ENCODE results near the gene WDR87.

WDR87 gene

DNA sequence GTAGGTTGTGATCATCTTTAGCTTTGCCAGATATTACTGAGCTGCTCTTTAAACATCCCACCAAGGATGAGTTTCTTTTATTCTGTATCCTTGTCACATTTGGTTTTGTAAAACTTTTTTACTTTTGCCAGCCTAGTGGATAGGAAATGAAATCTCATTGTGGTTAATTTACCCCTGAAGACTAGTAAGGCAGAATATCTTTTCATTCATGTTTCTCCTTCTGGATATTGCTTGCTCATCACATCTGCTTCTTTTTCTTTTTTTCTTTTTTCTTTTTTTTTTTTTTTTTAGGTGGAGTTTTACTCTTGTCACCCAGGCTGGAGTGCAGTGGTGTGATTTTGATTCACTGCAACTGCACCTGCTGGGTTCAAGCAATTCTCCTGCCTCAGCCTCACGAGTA is 32.0 kb upstream of the WDR87 start:
- Histone ChIP-seq H3K27ac (replicated peaks) (no peak overlapping the region), H3K27me3 (ENCODE audit: insufficient read depth, poor library complexity, severe bottlenecking) (no peaks in the 10 kb centered on the region), H3K4me3 (replicated peaks; ENCODE audit: insufficient read depth, low read length) (no peak overlapping the region)
- no peak for DNase-seq (ENCODE audit: low read depth in 1 of 2, low spot score in 1 of 2)
- TF ChIP-seq, protein P1, sequence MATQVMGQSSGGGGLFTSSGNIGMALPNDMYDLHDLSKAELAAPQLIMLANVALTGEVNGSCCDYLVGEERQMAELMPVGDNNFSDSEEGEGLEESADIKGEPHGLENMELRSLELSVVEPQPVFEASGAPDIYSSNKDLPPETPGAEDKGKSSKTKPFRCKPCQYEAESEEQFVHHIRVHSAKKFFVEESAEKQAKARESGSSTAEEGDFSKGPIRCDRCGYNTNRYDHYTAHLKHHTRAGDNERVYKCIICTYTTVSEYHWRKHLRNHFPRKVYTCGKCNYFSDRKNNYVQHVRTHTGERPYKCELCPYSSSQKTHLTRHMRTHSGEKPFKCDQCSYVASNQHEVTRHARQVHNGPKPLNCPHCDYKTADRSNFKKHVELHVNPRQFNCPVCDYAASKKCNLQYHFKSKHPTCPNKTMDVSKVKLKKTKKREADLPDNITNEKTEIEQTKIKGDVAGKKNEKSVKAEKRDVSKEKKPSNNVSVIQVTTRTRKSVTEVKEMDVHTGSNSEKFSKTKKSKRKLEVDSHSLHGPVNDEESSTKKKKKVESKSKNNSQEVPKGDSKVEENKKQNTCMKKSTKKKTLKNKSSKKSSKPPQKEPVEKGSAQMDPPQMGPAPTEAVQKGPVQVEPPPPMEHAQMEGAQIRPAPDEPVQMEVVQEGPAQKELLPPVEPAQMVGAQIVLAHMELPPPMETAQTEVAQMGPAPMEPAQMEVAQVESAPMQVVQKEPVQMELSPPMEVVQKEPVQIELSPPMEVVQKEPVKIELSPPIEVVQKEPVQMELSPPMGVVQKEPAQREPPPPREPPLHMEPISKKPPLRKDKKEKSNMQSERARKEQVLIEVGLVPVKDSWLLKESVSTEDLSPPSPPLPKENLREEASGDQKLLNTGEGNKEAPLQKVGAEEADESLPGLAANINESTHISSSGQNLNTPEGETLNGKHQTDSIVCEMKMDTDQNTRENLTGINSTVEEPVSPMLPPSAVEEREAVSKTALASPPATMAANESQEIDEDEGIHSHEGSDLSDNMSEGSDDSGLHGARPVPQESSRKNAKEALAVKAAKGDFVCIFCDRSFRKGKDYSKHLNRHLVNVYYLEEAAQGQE (IDR thresholded peaks at IDR 0.05; ENCODE audit: insufficient replicate concordance, low read depth) = no peak
- TF ChIP-seq, protein P2, sequence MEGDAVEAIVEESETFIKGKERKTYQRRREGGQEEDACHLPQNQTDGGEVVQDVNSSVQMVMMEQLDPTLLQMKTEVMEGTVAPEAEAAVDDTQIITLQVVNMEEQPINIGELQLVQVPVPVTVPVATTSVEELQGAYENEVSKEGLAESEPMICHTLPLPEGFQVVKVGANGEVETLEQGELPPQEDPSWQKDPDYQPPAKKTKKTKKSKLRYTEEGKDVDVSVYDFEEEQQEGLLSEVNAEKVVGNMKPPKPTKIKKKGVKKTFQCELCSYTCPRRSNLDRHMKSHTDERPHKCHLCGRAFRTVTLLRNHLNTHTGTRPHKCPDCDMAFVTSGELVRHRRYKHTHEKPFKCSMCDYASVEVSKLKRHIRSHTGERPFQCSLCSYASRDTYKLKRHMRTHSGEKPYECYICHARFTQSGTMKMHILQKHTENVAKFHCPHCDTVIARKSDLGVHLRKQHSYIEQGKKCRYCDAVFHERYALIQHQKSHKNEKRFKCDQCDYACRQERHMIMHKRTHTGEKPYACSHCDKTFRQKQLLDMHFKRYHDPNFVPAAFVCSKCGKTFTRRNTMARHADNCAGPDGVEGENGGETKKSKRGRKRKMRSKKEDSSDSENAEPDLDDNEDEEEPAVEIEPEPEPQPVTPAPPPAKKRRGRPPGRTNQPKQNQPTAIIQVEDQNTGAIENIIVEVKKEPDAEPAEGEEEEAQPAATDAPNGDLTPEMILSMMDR (IDR thresholded peaks at IDR 0.05; ENCODE audit: insufficient read depth, low read length) = no peak
- no peak for TF ChIP-seq POLR2AphosphoS5 (IDR thresholded peaks at IDR 0.05; ENCODE audit: low read depth)
- no peak for TF ChIP-seq GABPA (IDR thresholded peaks at IDR 0.05; ENCODE audit: low read depth)
- TF ChIP-seq SPI1 (IDR thresholded peaks at IDR 0.05; ENCODE audit: borderline replicate concordance, low read depth) = no peak

DNA sequence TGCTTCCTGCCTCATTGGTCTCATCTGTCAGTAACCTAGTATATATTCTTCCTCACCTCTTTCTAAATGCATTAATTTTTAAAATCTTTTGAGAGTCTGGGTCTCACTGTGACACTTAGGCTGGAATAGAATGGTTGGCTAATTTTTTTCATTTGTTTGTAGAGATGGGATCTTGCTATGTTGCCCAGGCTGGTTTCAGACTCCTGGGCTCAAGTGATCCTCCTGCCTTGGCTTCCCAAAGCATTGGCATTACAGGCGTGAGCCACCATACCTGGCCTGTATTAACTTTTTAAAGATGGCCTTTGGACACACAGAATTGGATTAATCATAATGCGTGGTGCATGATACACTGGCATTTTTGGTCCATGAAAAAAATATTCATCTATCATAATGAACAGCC is 30.5 kb upstream of the WDR87 start:
- TF ChIP-seq, protein P2 (IDR thresholded peaks at IDR 0.05; ENCODE audit: insufficient read depth, low read length) = no peak
- TF ChIP-seq, protein P1 (IDR thresholded peaks at IDR 0.05; ENCODE audit: insufficient replicate concordance, low read depth) = no peak
- no peak for TF ChIP-seq POLR2AphosphoS5 (IDR thresholded peaks at IDR 0.05; ENCODE audit: low read depth)
- TF ChIP-seq SPI1 (IDR thresholded peaks at IDR 0.05; ENCODE audit: borderline replicate concordance, low read depth) = no peak
- no peak for TF ChIP-seq GABPA (IDR thresholded peaks at IDR 0.05; ENCODE audit: low read depth)
- DNase-seq (ENCODE audit: low read depth in 1 of 2, low spot score in 1 of 2) = no peak
- Histone ChIP-seq H3K27me3 (ENCODE audit: insufficient read depth, poor library complexity, severe bottlenecking) (no peaks in the 10 kb centered on the region), H3K4me3 (replicated peaks; ENCODE audit: insufficient read depth, low read length) (no peak overlapping the region), H3K27ac (replicated peaks) (no peak overlapping the region)

DNA sequence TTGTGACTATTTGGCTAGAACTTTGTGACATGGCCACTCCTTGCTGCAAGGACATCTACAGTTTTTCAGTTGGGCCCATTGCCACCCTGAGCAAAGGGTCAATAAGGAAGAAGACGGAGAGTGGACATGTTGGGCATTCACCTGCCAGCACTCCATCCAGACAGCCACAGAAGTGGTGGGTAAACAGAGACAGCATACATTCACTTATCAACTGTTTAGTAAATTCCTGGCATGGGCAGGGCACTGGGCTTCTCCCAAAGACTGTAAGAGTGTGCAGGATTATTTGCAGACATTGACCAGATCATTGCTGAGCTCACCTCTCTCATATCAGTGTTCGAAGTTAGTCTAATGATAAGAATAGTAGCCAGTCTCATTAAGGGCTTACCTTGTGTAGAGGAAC is 29.8 kb upstream of the WDR87 start:
- TF ChIP-seq, protein P1 (IDR thresholded peaks at IDR 0.05; ENCODE audit: insufficient replicate concordance, low read depth) = no peak
- no peak for TF ChIP-seq POLR2AphosphoS5 (IDR thresholded peaks at IDR 0.05; ENCODE audit: low read depth)
- no peak for TF ChIP-seq GABPA (IDR thresholded peaks at IDR 0.05; ENCODE audit: low read depth)
- TF ChIP-seq SPI1 (IDR thresholded peaks at IDR 0.05; ENCODE audit: borderline replicate concordance, low read depth) = no peak
- TF ChIP-seq, protein P2 (IDR thresholded peaks at IDR 0.05; ENCODE audit: insufficient read depth, low read length) = no peak
- Histone ChIP-seq H3K4me3 (replicated peaks; ENCODE audit: insufficient read depth, low read length) (no peak overlapping the region), H3K27ac (replicated peaks) (no peak overlapping the region), H3K27me3 (ENCODE audit: insufficient read depth, poor library complexity, severe bottlenecking) (no peaks in the 10 kb centered on the region)
- no peak for DNase-seq (ENCODE audit: low read depth in 1 of 2, low spot score in 1 of 2)

All from HL-60 (cell line).